Neutrophil (primary cell): ENCODE data around the gene DVL1.

Source experiments
- H3K27ac ChIP-seq: fragments of 200-600 bp; sonication (generic); 2 replicates; pipeline ENCODE4 v1.5.1; 2016; ENCODE audit warnings: mild to moderate bottlenecking, moderate library complexity
- H3K27me3 ChIP-seq: fragments of 200-600 bp; sonication (generic); 2 replicates; pipeline ENCODE4 v1.6.0; 2016; ENCODE audit warnings: mild to moderate bottlenecking
- H3K36me3 ChIP-seq: fragments of 200-600 bp; sonication (generic); 2 replicates; pipeline ENCODE4 v1.5.1; 2017
- H3K4me1 ChIP-seq, 2 experiments: fragments of 200-600 bp in 1 of 2; sonication (generic) in 1 of 2; 1 replicate in 1 of 2; 2 replicates in 1 of 2; pipeline versions ENCODE4 v1.5.1 to v1.6.1; 2013 to 2016; ENCODE audit warnings: low read depth in 1 of 2, low read length in 1 of 2, mild to moderate bottlenecking in 1 of 2, moderate library complexity in 1 of 2; ENCODE audit not compliant: control insufficient read depth in 1 of 2, insufficient read depth in 1 of 2
- H3K4me3 ChIP-seq, 2 experiments: fragments of 200-600 bp in 1 of 2; sonication (generic) in 1 of 2; 1 replicate in 1 of 2; 2 replicates in 1 of 2; pipeline ENCODE4 v1.5.1; 2013 to 2016; ENCODE audit warnings: low read depth in 1 of 2, low read length in 1 of 2, mild to moderate bottlenecking in 1 of 2, moderate library complexity in 1 of 2
- H3K9me3 ChIP-seq: fragments of 200-600 bp; sonication (generic); 2 replicates; pipeline ENCODE4 v1.5.1; 2016
- TF ChIP-seq, protein P1 (sequence below): fragments of 200-600 bp; sonication (generic); IDR thresholded peaks from 2 replicates; pipeline ENCODE4 v1.5.1; 2016; ENCODE audit warnings: antibody characterized with exemption

Gene DVL1

DNA sequence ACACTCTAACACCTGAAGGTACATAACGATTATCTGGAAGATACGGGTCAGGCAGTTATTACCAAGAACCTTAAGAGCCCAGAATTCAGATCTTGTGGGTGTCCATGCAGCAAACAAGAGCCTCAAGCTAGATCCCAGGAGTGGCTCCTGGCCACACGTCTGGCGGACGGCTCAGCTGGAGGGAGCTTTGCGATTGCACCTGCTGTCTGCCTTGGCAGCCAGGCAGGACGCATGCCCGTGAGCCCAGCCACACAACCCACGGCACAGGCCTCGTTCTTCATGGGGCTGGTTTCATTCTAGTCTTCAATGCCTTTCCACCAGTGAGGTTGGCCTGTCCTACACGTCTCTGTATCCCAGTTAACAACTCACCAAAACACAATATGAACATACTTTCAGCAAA lies 44.2 kb upstream of the DVL1 start:
- Histone ChIP-seq H3K27ac (no peak overlapping the region), H3K9me3 (no peaks in the 10 kb centered on the region), H3K4me3 (no peak overlapping the region), H3K4me1 (peaks cover 7 to 9% of the 10 kb centered on the region in 2 experiments), H3K36me3 (peaks cover 90% of the 10 kb centered on the region), H3K27me3 (no peaks in the 10 kb centered on the region)
- TF ChIP-seq, protein P1, sequence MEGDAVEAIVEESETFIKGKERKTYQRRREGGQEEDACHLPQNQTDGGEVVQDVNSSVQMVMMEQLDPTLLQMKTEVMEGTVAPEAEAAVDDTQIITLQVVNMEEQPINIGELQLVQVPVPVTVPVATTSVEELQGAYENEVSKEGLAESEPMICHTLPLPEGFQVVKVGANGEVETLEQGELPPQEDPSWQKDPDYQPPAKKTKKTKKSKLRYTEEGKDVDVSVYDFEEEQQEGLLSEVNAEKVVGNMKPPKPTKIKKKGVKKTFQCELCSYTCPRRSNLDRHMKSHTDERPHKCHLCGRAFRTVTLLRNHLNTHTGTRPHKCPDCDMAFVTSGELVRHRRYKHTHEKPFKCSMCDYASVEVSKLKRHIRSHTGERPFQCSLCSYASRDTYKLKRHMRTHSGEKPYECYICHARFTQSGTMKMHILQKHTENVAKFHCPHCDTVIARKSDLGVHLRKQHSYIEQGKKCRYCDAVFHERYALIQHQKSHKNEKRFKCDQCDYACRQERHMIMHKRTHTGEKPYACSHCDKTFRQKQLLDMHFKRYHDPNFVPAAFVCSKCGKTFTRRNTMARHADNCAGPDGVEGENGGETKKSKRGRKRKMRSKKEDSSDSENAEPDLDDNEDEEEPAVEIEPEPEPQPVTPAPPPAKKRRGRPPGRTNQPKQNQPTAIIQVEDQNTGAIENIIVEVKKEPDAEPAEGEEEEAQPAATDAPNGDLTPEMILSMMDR: no peak

DNA sequence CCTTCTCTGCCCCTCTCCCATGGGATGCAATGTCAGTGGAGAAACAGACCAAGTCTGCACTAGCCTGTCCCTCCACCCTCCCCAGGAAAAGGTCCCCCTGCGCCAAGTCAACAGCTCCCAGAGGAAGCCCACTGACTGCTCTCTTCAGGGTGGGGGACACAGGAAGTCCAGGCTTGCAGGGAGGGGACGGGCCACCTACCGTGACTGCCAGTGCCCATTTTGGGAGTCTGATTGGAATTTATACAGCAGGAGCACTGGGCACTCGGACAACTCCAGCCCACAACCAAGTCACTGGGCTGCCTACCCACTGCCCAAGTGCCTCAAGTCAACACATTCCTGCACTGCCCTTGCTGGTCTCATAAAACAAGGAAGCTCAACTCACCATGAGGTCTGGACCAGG lies 43.8 kb upstream of the DVL1 start:
- Histone ChIP-seq H3K9me3 (no peaks in the 10 kb centered on the region), H3K27ac (no peak overlapping the region), H3K4me3 (no peak overlapping the region), H3K27me3 (no peaks in the 10 kb centered on the region), H3K4me1 (peaks cover 2 to 5% of the 10 kb centered on the region in 2 experiments), H3K36me3 (peaks cover 93% of the 10 kb centered on the region)
- TF ChIP-seq, protein P1: no peak

DNA sequence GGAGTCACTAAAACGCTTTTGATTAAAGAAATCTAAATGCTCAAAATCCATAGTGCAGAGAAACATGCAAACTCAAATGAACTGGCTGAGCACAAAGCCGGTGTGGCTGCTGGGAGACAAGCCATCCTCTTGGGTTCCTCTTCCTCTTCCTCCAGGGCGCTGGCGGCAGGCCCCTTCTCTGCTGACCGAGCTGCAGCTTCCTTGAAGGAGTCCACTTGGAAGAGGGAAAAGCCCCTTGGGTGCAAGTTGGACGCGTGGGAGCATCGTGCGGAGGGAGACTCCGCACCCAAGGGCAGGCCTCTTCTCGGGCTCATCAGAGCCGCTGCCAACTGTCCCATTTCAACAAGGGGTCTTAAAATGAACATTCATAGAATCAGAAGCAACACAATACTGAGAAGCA lies 42.0 kb upstream of the DVL1 start:
- Histone ChIP-seq H3K27ac (no peak overlapping the region), H3K36me3 (peaks cover 97% of the 10 kb centered on the region), H3K27me3 (no peaks in the 10 kb centered on the region), H3K4me1 (no peaks in the 10 kb centered on the region), H3K9me3 (no peaks in the 10 kb centered on the region), H3K4me3 (no peak overlapping the region)
- TF ChIP-seq, protein P1: no peak

DNA sequence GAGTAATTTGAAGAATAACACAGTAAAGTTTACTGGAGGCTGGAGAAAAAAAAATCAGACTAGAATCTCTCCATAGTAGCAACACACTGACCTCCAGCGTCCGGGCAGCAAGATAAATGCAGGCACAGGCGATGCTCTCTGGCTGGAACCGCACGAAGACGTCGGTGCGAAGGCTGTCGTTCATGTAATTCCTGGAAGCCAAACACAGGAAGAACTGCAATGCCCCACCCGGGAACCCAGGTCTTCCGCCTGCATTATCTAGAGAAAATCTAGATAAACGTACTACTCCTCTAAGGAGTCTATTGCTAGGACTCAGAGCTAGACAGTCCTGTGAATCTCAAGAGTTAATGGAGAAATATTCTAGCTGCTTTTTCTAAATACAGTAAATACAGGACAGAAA lies 41.5 kb upstream of the DVL1 start:
- Histone ChIP-seq H3K4me3 (no peak overlapping the region), H3K9me3 (no peaks in the 10 kb centered on the region), H3K27me3 (no peaks in the 10 kb centered on the region), H3K4me1 (no peaks in the 10 kb centered on the region), H3K27ac (no peak overlapping the region), H3K36me3 (peaks cover 100% of the 10 kb centered on the region)
- TF ChIP-seq, protein P1: no peak

DNA sequence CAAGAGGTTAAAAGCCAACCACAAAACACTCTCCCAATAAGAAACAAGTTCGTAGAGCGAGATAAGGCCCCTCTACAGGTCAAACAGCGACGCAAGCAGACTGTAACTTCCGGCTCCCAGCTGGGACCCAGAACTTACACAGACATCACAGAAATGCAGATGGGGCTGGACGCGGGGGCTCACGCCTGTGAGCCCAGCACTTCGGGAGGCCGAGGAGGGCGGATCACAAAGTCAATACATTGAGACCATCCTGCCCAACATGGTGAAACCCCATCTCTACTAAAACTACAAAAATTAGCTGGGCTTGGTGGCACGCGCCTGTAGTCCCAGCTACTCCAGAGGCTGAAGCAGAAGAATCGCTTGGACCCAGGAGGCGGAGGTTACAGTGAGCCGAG lies 38.9 kb upstream of the DVL1 start:
- H3K27ac ChIP-seq: no peak overlapping the region
- TF ChIP-seq, protein P1: no peak
- no peaks in the 10 kb centered on the region for H3K27me3 ChIP-seq
- H3K4me1 ChIP-seq: no peaks in the 10 kb centered on the region
- H3K4me3 ChIP-seq: no peak overlapping the region
- H3K9me3 ChIP-seq: no peaks in the 10 kb centered on the region
- H3K36me3 ChIP-seq: peaks cover 81% of the 10 kb centered on the region
